GM21825 (cell line): ENCODE measurements around the gene LRRC27.
"Not testable (repeated sequence)": the region's sequence is repeated elsewhere in the genome, so short reads cannot be mapped to it uniquely, and the experiment has no call there.

Experiments used
- ATAC-seq: cut with Tn5 transposase; IDR thresholded peaks from one replicate; pipeline ENCODE4 v1.9.1; 2021; ENCODE audit warnings: mild to moderate bottlenecking, moderate library complexity; ENCODE audit not compliant: unreplicated experiment

Gene LRRC27

DNA sequence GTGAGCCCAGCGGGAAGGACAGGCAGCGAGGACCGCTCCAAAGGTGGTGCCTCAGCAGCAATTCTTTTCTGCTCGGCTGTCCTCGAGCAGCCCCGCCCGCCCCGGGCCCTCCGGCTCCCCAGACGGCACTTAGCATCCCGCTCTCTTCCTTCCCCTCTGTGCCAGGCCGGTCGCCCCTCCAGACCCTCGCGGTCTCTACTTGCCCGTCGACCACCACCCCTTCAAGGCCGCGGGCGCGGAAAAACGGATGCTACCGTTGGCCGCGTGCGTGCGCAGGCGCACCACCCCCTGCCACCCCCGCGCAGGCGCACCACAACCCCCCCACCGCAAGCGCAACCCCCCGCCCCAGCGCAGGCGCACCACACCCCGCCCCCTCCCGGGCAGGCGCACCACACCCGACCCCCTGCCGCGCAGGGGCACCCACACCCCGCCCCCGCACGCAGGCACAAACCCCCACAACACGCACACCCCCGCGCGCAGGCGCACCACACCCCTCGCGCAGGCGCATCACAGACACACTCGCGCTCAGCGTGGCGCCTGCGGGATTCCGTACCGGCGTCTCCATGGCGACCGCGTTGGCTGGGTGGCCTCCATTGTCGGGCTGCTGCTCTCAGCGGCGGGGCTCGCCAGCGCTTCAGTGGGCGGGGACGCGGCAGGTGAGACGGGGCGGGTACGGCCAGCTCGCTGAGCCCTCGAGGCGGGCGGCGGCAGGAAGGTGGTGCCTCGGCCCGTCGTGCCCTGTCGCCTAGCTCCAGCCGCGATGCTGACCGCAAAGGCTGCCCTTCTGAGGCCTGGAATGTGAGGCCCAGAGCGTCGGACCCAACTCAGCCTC, at the start of gene LRRC27:
TSS of gene LRRC27 (plus strand) at position 593 of the 832 bp plus-strand sequence. CDS start 1,332 bp downstream, outside the sequence.
- peak; percentile 71 for ATAC-seq

DNA sequence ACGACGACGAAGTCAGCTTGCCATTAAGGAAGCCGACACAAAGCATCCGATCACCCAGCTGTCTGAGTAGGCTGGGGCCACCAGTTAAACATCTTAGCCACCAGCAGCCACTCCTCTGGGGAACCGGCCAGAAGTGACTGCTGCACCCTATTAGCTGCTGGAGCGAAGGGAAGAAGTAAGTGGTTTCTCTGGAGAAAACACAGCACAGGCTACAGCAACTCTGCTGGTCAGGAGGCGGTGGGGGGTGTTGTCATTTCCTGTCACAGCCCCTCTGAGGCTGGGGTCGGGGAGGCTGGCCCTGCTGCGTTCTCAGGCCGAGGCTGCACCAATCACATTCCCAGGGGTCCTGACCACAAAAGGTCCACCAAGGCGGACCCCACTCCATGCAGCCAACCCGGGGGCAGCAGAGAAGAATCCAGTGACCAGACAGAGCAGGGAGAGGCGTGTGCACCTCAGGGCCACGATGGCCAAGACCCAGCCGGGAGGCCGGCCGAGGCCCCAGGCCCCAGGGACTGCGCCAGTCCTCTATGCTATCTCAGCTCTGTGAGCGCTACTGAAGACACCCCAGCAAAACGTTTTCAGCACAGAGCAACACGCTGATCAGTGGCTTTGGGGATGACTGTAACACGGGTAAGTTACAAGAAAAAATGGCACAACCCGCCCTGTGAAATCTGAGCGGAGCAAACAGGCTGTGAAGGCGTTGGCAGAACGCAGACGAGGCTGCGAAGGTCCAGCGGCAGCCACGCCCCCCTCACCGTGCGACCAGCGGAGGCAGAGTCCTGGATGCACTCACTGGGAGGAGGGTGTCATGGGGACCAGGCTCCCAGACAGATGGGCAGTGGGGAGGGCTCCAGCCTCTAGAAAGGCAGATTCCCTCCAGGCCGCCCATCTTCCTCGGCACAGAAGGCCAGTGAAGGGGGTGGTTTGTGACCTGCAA, 49.1 kb upstream of the LRRC27 start:
- ATAC-seq: no peak

DNA sequence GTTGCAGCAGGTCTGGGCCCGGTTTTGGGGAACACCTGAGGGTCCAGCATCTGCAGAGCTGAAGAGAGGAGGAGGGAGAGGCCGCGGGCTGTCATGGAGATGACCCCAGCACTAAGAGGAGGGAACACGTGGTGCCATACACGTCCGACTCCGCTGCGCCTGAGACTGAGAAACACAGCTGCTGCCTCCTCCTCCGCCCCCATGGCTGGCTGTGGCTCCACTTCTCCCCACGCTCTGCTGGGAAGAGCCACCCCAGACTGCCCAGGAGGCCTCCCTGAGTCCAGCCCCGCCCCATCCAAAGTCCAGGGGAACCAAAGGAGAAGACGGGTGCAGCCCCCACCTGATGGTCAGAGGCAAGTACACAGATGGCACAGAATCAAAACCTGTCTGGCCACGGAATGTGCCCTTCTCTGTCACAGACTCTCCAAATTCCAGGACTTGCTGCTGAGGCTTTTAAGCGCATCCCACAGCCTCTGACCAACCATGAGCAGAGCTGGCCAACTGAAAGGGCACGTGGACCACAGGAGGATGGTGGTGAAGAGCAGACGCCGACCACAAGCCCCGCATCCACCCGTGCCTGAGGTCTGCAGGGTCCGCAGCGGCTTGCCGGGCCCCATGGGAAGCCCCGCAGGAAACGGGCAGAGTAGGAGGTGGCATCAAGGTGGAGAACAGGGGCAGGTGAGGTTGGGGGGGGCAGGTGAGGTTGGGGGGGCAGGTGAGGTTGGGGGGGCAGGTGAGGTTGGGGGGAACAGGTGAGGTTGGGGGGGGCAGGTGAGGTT, 48.2 kb upstream of the LRRC27 start:
- ATAC-seq: no peak

DNA sequence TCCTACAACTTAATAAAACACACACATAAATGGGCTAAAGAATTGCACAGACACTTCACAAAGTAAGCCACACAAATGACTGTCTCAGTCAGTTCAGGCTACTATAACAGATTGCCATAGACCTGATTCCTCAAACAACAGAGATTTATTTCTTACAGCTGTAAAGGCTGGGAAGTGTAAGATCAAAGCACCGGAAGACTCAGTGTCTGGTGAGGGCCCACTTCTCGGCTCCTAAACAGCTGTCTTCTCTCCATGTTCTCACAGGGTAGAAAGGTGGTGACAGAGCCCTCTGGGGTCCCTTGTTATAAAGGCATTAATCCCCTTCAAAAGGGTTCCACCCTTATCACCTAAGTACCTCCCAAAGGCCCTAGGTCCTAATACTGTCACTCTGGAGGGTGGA, 42.6 kb upstream of the LRRC27 start:
- ATAC-seq: no peak

DNA sequence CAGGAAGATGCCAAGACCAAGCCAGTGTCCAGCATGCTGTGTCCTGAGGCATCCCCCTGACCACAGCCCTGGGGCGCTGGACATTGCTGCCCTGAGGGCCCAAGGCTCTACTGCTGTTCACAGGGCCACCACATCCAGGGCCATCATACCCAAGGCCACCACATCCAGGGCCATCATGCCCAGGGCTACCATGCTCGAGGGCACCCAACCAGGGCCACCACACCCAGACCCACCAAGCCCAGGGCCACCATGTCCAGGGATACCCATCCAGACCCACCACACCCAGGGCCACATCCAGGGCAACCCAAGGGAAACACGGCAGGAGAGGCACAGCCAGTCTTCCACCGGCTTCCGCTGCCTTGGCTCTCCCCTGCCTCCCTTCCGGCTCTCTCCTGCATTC, 41.4 kb upstream of the LRRC27 start:
- ATAC-seq: no peak

DNA sequence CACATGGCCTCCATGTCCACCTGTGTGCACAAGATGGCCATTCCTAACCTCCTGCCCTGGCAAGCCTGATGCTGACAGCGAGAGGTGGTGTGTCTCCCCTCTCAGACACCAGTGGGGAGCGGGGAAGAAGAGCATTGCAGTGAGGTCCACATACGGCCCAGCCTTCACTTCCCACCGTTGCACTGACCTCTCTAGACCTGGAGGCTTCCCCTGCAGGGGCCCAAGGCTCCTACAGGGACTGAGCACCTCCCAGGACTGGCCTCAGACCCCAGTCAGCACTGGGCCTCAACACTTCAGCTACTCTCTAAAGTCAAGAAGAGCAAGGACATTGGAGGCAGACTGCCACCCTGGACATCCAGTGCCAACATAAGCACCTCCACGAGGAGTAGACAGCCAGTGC, 40.2 kb upstream of the LRRC27 start:
- no peak for ATAC-seq

DNA sequence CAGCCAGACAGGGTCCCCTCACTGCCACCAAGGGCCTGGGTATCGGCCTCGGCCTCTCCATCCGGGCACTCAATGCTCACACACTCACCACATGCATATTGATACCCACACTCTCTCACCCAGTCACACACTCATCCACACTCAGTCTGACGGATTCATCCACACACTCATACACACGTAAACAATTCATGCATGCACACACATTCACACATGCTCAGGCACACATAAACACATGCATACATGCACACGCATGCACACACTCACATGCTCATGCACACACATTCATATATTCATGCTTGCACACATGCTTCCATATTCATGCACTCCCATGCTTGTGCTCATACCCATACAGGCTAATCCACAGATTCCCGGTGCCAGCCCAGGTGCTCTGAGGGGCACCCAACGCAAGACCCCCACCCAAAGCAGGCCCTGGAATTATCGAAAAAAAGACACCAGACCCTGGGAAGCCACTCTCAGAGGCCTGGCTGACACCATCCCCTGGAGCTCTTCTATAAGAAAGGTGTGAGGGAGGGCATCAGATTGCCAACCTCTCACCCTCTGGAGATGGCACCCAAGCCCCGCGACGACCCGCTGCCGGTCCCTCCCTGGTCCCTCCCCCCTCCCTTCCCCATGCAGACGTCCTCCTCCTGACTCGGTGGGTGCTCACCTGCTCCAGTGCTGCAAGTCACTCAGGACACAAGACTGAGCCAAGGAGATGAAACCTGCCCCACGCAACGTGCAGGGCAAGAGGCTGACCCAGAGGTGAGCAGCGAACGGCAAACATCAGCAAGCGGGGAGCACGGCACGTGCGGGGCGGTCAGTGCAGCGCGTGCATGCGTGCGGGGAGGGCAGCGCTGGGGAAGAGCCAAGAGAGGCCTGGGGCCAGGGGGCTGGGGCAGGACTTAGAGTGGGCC, 39.4 kb upstream of the LRRC27 start:
- no peak for ATAC-seq

DNA sequence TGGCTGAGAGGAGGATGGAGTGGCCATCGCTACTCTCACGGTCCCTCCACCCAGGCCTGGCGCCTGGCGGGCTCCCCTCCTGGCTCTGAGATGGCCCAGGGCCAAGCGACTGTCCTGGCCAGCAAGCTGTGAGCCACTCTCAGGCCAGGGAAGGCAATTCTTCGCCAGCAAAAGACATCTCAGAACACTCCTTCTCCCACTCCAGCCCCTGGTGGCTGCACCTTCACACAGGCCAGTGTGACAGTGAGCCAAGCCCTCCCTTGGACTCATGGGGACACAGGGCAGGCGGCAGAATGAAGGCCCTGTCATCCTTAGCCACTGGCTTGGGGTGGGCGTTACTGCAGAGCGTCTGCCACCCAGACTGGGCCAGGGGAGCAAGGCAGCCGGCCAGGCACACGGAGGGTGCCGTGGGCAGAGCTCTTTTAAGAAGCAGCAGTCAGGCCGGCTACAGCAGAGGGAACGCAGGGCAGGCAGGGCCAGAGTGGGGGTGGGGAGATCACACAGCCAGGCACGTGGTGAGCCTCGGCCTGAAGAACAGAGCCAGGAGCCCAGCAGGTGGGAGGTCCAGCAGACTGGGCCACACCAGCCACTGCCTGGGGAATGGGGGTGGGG, 38.7 kb upstream of the LRRC27 start:
- ATAC-seq: no peak

DNA sequence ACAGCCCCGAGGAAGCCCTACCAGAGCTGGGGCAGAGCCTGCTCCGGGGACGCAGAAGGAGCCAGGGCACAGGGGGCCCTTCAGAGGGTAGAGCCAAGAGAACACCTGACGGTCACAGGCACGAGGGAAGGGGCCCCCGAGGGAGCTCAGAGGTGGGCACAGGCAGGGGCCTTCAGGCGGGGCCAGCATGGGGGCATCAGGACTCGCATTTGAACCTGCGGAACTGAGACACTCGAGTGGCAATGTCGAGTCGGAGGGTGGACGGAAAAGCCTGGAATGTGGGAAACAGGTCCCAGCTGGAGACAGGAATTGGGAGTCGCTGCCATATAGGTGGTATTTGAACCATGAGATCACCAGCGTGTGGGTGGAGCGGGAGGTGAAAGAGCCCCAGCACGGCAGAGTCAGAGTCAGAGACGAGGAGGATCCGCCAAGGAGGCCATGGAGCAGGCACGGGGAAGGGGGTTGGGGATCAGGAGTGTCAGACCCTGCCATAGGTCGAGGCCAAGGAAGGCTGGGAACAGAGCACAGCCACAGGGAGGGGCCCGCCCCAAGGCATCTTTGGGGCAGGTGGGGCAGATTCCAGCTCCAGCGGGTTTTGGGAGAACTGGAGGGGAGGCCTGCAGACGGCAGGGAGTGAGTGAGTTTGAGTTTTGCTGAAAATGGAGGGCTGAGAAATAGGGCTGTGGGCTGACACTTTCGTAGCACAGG, 38.0 kb upstream of the LRRC27 start:
- ATAC-seq: no peak

DNA sequence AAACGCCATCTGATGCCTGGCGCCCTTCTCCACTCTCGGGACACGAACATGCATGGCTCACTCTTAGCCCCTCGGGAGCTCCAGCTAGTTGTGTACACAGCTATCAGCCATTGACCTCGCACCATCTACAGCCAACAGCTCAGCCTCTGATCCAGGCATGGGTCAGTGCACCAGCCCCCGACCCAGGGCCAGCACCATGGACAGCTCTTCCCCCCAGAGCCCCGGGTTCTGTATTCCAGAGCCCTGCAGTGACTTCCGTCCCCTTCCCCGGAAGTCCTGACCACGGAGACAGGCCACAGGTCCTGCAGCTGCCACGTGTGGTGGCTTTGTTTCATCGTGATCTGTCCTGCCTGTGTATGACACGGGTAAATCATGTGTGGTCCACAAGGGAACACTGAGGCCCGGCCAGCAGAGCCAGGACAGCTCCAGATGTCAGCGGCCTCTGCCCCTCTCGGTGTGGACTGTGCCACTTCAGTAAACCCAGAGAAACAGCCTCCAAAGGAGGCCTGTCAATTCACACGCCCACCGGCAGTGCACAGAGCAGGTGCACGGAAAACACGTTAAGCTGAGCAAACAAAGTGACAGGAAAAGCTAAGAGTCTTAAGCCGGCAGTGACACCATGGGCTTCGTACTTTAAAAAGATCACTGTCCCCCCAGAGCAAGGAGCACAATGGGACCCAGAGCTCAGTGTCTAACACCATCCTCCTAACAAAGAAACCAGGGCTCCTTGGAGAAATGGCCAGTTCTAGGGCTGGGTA, 37.3 kb upstream of the LRRC27 start:
- no peak for ATAC-seq

DNA sequence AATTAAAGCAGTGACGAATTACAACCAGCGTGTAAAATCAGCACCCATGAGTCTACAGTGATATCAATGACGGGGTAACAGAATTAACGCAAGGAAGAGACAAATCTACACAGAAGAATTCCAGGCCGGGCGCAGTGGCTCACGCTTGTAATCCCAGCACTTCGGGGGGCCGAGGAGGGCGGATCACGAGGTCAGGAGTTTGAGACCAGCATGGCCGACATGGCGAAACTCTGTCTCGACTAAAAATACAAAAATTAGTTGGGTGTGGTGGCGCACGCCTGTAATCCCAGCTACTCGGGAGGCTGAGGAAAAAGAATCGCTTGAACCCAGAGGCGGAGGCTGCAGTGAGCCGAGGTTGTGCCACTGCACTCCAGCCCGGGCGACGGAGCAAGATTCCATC, 36.5 kb upstream of the LRRC27 start:
- not testable (repeated sequence) for ATAC-seq

DNA sequence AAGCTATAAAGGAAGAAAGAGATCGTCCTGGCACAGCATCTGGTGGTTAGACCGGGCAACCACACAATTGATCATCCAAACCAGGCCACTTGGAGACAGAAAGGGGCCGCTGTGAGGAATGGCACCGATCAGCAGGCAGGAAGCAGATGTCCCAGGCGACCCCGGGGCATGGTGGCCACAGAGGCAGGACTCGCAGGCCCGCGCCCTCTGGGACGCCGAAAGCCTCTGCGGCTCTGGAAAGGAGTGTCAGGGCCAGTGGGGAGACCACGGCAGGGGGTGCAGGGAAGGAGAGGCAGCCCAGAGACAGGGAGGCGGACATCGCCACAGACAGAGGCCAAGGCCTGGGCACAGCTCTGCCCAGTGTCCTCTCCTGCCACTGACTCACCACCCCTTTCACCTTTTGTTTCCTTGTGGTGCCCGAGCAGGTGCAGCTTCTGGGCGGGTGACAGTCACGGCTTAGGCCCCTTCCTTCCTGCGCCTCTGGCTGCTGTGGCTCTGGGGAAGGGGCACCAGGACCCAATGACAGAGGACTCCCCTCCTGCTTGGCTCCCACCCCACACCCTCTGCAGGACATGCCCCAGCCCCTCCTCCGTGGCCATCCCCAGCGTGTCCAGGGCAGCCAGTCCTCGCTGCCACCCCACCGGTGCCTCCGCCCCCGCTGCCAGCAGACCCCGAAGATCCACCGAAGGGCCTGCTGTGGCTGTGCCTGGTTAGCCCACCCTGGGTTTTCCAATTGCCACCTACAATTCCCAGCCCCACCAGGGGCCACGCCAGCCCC, 35.1 kb upstream of the LRRC27 start:
- no peak for ATAC-seq

DNA sequence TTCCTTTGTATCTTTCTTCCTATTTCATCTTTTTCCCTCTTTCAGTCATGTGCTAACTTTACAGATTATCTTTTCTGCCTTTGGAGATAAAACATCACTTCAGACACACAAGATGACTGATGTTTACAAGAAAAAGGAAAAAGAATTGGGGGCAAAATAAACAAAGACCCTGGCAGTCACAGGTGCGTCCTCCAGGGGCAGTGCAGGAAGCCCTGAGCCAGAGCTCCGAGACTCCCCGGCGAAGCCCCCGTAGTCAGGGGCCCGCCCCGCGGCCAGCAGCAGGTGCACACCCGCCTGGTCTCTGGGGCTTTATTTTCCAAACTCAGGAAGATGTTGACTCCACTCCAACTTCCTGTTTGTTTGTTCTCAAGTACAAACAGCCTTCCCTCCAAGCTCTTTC, 34.5 kb upstream of the LRRC27 start:
- ATAC-seq: no peak

DNA sequence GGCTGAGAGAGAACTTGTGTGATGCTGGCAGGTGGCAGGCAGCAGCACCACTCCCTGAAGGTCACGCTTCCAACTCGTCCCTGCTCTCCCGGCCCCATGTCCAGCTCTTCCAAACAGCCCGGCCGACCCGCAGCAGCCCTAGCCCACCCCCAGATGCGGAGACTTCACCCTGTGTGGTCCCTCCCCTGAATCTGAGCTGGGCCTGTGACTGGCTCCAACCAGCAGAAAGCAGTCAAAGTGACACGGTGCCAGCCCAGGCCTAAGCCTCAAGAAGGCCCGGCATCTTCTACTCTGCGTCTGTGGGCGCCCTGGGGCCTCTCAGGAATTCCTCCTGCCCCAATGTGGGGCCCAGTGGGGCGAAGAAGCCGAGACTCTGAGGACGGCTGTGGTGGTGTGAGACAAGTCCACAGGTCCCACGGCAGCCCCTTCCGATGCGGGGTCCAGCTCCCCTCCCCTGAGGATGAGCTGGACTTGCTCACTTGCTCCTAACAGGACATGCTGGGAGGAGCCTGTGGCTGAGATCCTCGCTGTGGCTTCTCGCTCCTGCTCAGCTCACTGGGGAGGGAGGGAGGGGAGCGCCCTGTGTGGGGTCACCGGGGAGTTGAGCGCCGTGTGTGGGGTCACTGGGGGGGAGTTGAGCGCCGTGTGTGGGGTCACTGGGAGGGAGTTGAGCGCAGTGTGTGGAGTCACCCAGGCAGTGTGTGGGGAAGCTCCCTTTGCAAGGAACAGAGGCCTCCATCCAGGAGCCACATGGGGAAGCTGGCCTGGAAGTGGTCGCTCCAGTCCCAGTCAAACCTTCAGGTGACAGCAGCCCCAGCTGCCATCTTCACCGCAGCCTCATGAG, 33.7 kb upstream of the LRRC27 start:
- ATAC-seq: no peak

DNA sequence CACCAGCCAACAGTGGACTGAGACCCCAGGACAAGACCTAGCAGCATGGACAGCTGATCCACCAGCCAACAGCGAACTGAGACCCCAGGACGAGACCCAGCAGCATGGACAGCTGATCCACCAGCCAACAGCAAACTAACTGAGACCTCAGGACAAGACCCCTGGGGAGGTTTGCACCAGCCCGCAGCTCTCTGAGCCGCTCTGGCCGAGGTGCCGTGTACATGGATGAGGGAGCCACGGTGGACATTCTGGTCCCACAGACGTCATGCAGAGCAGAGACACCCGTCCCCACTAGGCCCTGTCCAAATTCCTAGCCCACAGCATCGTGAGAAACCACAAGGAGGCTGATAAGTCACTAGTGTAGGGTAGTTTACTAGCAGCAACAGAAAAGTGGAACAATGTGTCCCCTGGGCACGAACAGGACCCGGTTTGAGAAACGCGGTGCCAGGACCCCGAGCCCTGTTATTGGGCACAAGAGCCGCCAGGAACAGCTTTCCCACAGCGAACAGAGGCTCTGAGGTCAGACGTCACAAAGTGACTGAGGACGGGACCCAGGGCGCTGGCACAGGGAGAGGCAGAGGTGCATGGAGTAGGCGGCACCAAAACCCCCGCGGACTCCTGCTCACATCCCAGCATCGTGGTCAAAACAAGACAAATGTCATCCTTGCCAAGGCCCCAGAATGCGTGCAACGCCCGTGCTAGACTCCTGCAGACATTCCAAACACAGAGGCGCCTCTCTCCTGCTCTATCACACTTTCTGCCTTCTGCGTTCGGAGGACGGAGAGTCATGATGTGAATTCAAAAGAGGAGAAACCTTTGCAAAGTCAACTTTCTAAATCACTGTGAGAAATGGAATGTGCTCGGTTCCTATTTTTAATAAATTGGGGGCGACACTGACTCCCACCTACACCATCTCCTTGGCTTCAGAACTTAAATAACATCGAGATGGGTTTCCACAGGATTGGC, 32.3 kb upstream of the LRRC27 start:
- no peak for ATAC-seq
